Calu3 (cell line): ENCODE results near the gene HS6ST1. TPM values are rescaled to one million over a fixed set of nuclear protein-coding genes. Genes with fewer than 3 reads are reported as not detected.

Experiments
- BruUV-seq: library from RNA; stranded (reverse); fragments of 400-500 nt; replicated peaks from 2 replicates; lab custom pipeline; 2021; lab: Mats Ljungman, UMichigan
- CTCF ChIA-PET: fragments of 300-600 bp; sonication (Branson Sonifier 250); formaldehyde crosslinking; loops from one replicate; lab custom pipeline; 2022; ENCODE audit warnings: antibody characterized with exemption; lab: Charles Lee
- DNase-seq: peaks from one replicate; pipeline ENCODE4 v3.0.0; 2022
- H3K27ac Mint-ChIP-seq: one replicate; pipeline ENCODE4 v1.8.0; 2022; ENCODE audit warnings: mixed read lengths; ENCODE audit not compliant: unreplicated experiment
- H3K27me3 Mint-ChIP-seq: one replicate; pipeline ENCODE4 v1.8.0; 2022; ENCODE audit warnings: mixed read lengths; ENCODE audit not compliant: unreplicated experiment
- H3K36me3 Mint-ChIP-seq: one replicate; pipeline ENCODE4 v1.8.0; 2022; ENCODE audit warnings: mild to moderate bottlenecking, moderate library complexity, mixed read lengths; ENCODE audit not compliant: insufficient read depth, unreplicated experiment
- H3K4me1 Mint-ChIP-seq: one replicate; pipeline ENCODE4 v1.8.0; 2022; ENCODE audit warnings: mild to moderate bottlenecking, low read depth, mixed read lengths; ENCODE audit not compliant: unreplicated experiment
- H3K4me3 Mint-ChIP-seq: one replicate; pipeline ENCODE4 v1.8.0; 2022; ENCODE audit warnings: mild to moderate bottlenecking, low read depth, moderate library complexity, mixed read lengths; ENCODE audit not compliant: unreplicated experiment
- H3K9me3 Mint-ChIP-seq: one replicate; pipeline ENCODE4 v1.8.0; 2022; ENCODE audit warnings: low read depth, mixed read lengths; ENCODE audit not compliant: unreplicated experiment
- intact Hi-C: fragments of 100-400 bp; cut with micrococcal nuclease; formaldehyde crosslinking; loops from one replicate; pipeline ENCODE4 v1.10.0; 2022; ENCODE audit not compliant: unreplicated experiment
- total RNA-seq: library from RNA; stranded (reverse); gene quantifications from 2 replicates; pipeline ENCODE4 v1.2.3, GENCODE V29; 2022
- TF ChIP-seq, protein P1 (sequence below): fragments of 200-600 bp; IDR thresholded peaks from one replicate; pipeline ENCODE4 v1.8.0; 2022; ENCODE audit warnings: antibody characterized with exemption; ENCODE audit not compliant: unreplicated experiment

Gene HS6ST1
- total RNA-seq, 1 experiment from 2014 or later = 34.6 TPM

DNA sequence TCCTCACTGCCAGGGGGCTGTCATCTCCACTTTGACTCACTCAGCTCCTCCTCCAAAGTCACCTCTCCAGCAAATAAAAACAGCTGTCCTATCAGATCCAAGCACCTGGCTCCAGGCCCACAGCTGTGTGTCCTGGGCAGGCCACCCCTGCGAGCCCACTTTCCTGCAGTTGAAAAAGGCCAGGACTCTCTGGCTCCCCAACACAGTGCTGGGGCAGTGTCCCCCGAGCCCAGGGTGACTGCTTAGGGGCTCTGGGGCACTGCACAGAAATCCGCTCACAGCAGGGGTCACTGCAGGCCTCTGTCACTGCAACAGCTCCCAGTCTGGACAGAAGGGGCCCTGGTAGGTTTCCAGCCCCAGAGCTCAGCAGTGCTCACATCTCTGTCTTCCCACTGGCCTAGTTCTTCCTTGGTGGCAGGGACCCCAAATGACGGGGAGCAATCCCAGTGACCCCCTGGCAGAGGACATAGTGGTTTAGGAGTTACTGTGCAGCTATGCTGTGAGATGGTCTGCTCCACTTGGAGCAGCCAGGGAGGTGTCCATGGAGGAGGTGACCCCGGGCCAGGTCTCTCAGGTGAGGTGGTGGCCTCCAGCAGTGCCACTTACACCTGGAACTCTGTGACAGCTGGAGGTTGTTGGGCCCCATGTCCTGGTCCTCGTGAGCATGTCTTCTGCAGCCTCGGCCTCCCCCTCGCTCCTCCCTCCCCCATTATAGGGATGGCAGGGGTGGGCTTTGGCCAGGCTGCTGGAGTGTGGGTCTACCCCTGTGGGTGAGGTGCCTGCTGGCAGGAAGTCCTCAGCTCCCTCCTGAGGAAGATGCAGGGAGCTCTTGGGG is 35.5 kb downstream of the HS6ST1 start:
- Mint-ChIP-seq H3K9me3 (no peaks in the 10 kb centered on the region), H3K36me3 (peaks cover 7% of the 10 kb centered on the region), H3K27me3 (no peaks in the 10 kb centered on the region), H3K4me1 (no peaks in the 10 kb centered on the region), H3K4me3 (no peak overlapping the region), H3K27ac (no peak overlapping the region)
- TF ChIP-seq, protein P1, sequence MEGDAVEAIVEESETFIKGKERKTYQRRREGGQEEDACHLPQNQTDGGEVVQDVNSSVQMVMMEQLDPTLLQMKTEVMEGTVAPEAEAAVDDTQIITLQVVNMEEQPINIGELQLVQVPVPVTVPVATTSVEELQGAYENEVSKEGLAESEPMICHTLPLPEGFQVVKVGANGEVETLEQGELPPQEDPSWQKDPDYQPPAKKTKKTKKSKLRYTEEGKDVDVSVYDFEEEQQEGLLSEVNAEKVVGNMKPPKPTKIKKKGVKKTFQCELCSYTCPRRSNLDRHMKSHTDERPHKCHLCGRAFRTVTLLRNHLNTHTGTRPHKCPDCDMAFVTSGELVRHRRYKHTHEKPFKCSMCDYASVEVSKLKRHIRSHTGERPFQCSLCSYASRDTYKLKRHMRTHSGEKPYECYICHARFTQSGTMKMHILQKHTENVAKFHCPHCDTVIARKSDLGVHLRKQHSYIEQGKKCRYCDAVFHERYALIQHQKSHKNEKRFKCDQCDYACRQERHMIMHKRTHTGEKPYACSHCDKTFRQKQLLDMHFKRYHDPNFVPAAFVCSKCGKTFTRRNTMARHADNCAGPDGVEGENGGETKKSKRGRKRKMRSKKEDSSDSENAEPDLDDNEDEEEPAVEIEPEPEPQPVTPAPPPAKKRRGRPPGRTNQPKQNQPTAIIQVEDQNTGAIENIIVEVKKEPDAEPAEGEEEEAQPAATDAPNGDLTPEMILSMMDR = no peak
- no peak for DNase-seq
- intact Hi-C loops = no loop called here
- CTCF ChIA-PET = interaction anchor here (1.0 kb wide), 1 partner anchor 89 kb away, joined by 3 read pairs; no protein-coding TSS in a partner anchor
- no TSS peak for BruUV-seq

DNA sequence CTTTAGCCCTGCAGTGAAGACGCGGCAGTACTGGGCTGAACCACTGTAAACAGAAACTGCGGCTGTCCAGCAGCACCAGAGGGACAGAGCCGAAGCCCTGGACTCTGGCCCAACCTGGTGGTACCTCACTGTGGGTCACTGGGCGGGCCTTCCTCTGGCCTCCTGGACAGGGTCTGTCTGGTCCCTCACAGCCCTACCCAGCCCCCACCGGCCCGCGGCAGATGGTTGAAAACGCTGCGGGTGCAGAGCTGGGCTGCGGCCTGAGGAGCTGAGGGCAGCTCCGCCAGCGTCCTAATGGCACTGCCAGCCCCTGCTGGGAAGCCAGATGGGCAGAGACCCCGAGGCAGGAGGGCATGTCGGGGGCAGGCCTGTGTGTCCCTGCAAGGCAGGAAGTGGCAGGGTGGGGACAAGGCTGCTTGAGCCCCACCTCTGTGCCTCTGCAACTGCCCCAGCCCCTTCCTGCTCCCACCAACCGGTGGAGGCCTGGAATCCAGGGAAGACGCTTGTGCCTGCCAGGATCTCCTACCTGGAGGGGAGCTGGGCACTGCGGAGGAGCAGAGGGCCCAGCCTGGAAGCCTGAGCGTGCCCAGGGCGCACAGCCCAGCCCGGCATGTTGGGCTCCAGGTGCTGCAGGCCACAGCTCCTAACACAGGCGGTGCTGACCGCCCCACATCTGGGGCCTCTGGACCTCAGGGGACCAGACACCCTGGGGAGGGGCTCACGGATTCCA is 36.3 kb downstream of the HS6ST1 start:
- TF ChIP-seq, protein P1 = no peak
- no peaks in the 10 kb centered on the region for H3K4me1 Mint-ChIP-seq

DNA sequence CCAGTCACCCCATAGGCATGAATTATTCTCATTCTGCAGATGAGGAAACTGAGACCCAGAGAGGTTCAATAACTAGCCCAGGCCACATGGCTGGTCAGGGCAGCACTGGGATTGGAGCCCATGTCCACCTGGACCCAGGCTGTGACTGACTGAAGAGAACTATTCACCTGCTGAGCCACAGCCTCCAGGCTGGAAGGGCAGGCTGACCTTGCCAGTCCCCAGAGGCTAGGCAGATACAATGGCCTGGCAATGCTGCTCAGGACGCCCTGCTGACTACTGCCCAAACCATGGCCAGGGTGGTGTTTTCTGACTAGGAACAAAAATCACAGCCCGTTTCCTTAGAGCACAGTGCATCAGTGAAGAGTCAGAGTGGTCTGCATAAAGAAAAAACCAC is 36.8 kb downstream of the HS6ST1 start:
- TF ChIP-seq, protein P1 = no peak
- Mint-ChIP-seq H3K4me3 (no peak overlapping the region), H3K4me1 (no peaks in the 10 kb centered on the region), H3K27ac (no peak overlapping the region), H3K9me3 (no peaks in the 10 kb centered on the region), H3K36me3 (peaks cover 5% of the 10 kb centered on the region), H3K27me3 (no peaks in the 10 kb centered on the region)
- CTCF ChIA-PET = no interaction called here
- intact Hi-C loops = no loop called here
- DNase-seq = no peak
- BruUV-seq = no TSS peak

More for the DNA sequence above, 36.3 kb downstream of the HS6ST1 start:
- intact Hi-C loops = no loop called here
- CTCF ChIA-PET = interaction anchor here (1.0 kb wide), 1 partner anchor 90 kb away, joined by 3 read pairs; no protein-coding TSS in a partner anchor
- no TSS peak for BruUV-seq
- DNase-seq = no peak
- no peaks in the 10 kb centered on the region for H3K9me3 Mint-ChIP-seq
- H3K36me3 Mint-ChIP-seq = peaks cover 5% of the 10 kb centered on the region
- H3K27ac Mint-ChIP-seq = no peak overlapping the region
- no peak overlapping the region for H3K4me3 Mint-ChIP-seq
- H3K27me3 Mint-ChIP-seq = no peaks in the 10 kb centered on the region

- no peak overlapping the region for H3K27ac Mint-ChIP-seq
- TF ChIP-seq, protein P1 = no peak
- intact Hi-C loops = no loop called here
- no peaks in the 10 kb centered on the region for H3K4me1 Mint-ChIP-seq
- H3K27me3 Mint-ChIP-seq = no peaks in the 10 kb centered on the region
- H3K9me3 Mint-ChIP-seq = no peaks in the 10 kb centered on the region
- CTCF ChIA-PET = no interaction called here
- peaks cover 5% of the 10 kb centered on the region for H3K36me3 Mint-ChIP-seq
- no peak overlapping the region for H3K4me3 Mint-ChIP-seq
- no TSS peak for BruUV-seq
- DNase-seq = no peak
Observed at GRCh38 chr2:128280901-128281321, 37.8 kb downstream of the HS6ST1 start.
